Left lung (tissue), 10 donors: ENCODE results near the gene SLC22A1. TPM values are rescaled to one million over a fixed set of nuclear protein-coding genes. Genes with fewer than 3 reads are reported as not detected.

ENCODE experiments used
- ATAC-seq: fragments of 200-7000 bp; cut with Tn5 transposase; one replicate; pipeline ENCODE4 v1.9.1; 2020; ENCODE audit warnings: moderate library complexity
- DNase-seq, 4 donors: peaks; one replicate each; pipeline ENCODE4 v3.0.0-alpha.2; 2013 to 2020
- H3K27ac ChIP-seq, 2 donors: fragments of 200-600 bp; sonication (generic) in 1 of 2; one replicate each; pipeline versions ENCODE4 v1.5.0 to v1.8.0; 2020 to 2021
- H3K27me3 ChIP-seq, 2 donors: fragments of 200-600 bp; sonication (generic) in 1 of 2; one replicate each; pipeline versions ENCODE4 v1.5.0 to v1.8.0; 2020 to 2021
- H3K36me3 ChIP-seq, 2 donors: fragments of 200-600 bp; sonication (generic) in 1 of 2; one replicate each; pipeline versions ENCODE4 v1.5.0 to v1.8.0; 2020 to 2021
- H3K4me1 ChIP-seq, 2 donors: fragments of 200-600 bp; one replicate each; pipeline ENCODE4 v1.8.0; 2021
- H3K4me3 ChIP-seq, 2 donors: fragments of 200-600 bp; sonication (generic) in 1 of 2; one replicate each; pipeline versions ENCODE4 v1.5.0 to v1.8.0; 2020 to 2021; ENCODE audit warnings: mild to moderate bottlenecking in 1 of 2
- H3K9me3 ChIP-seq, 2 donors: fragments of 200-600 bp; sonication (generic) in 1 of 2; one replicate each; pipeline versions ENCODE4 v1.5.0 to v1.8.0; 2020 to 2021
- intact Hi-C, 2 donors: fragments of 100-400 bp; cut with DNase I; formaldehyde crosslinking; loops; one replicate each; pipeline versions ENCODE4 v1.11.2 to v1.14.2; 2022
- polyA plus RNA-seq, 6 donors: library from polyadenylated mRNA; unstranded; fragments of 120-200 nt; gene quantifications; one replicate each; pipeline ENCODE4 v1.2.1, GENCODE V29; 2013; ENCODE audit not compliant: insufficient read length in 6 of 6
- total RNA-seq, 2 donors: library from RNA; stranded (reverse); fragmentation: NEBNext Ultra II Directional; extraction: Animal tissue kit (Norgen Biotek cat#: 25700); gene quantifications; one replicate each; pipeline ENCODE4 v1.2.1, GENCODE V29; 2021
- TF ChIP-seq, protein P1 (sequence below), 2 donors: fragments of 200-600 bp; sonication (generic) in 1 of 2; IDR thresholded peaks; one replicate each; pipeline versions ENCODE4 v1.5.0 to v1.8.0; 2021; ENCODE audit warnings: antibody characterized with exemption in 2 of 2
- donor health status: DM: no; HTN: yes; CAD: no.
- donor health status: DM: no; HTN: no; CAD: no.

The SLC22A1 gene
- total and polyA plus RNA-seq, 8 donors: 0.24 to 2.7 (median 0.45) TPM

- Histone ChIP-seq H3K4me1 (no peaks in the 10 kb centered on the region), H3K27ac (no peak overlapping the region), H3K4me3 (no peak overlapping the region), H3K36me3 (no peaks in the 10 kb centered on the region), H3K27me3 (no peaks in the 10 kb centered on the region), H3K9me3 (no peaks in the 10 kb centered on the region)
- TF ChIP-seq, protein P1, sequence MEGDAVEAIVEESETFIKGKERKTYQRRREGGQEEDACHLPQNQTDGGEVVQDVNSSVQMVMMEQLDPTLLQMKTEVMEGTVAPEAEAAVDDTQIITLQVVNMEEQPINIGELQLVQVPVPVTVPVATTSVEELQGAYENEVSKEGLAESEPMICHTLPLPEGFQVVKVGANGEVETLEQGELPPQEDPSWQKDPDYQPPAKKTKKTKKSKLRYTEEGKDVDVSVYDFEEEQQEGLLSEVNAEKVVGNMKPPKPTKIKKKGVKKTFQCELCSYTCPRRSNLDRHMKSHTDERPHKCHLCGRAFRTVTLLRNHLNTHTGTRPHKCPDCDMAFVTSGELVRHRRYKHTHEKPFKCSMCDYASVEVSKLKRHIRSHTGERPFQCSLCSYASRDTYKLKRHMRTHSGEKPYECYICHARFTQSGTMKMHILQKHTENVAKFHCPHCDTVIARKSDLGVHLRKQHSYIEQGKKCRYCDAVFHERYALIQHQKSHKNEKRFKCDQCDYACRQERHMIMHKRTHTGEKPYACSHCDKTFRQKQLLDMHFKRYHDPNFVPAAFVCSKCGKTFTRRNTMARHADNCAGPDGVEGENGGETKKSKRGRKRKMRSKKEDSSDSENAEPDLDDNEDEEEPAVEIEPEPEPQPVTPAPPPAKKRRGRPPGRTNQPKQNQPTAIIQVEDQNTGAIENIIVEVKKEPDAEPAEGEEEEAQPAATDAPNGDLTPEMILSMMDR (IDR thresholded peaks at IDR 0.05): no peak
- no peak for DNase-seq
- intact Hi-C loops: loop anchor here in 1 of 2 donors (10.0 kb wide), 1 partner anchor 324 kb away; no protein-coding TSS in a partner anchor
- ATAC-seq: no peak
Measured at GRCh38 chr6:160130729-160131484, 9.3 kb downstream of the SLC22A1 start.

DNA sequence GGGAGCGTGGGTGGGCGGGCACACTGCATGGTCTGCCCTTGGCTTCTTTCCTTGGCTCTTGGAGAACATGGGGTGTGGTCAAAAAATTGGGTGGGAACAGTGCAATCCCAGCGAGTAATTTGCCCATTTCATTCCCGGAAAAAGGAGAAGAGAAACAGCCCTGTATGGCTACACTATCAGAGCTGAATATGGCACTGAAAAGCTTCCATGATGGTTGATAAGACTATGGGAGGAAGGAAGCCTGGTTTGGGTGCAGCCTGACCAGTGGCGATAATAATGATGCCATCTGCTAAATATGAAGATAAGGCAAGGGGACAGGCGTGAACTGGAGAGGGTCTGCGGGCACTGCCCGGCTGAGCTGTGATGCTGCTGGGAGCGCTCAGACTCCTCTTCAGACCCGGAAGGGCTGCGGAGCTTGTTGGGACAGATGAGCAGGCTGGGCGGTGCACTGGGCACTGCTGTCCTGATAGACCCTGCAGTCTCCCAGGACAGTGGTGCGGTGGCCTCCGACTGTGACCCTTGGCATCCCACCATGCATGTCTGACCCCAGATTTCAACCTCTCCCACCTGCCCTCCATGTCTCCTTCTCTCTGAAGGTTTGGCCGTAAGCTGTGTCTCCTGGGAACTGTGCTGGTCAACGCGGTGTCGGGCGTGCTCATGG is 10.2 kb downstream of the SLC22A1 start:
- no peak overlapping the region for H3K4me3 ChIP-seq
- TF ChIP-seq, protein P1 (IDR thresholded peaks at IDR 0.05): no peak
- no peaks in the 10 kb centered on the region for H3K4me1 ChIP-seq
- H3K36me3 ChIP-seq: no peaks in the 10 kb centered on the region
- no peaks in the 10 kb centered on the region for H3K27me3 ChIP-seq
- no peaks in the 10 kb centered on the region for H3K9me3 ChIP-seq
- H3K27ac ChIP-seq: no peak overlapping the region
- ATAC-seq: no peak
- intact Hi-C loops: loop anchor here in 1 of 2 donors (10.0 kb wide), 1 partner anchor 323 kb away; no protein-coding TSS in a partner anchor
- no peak for DNase-seq

DNA sequence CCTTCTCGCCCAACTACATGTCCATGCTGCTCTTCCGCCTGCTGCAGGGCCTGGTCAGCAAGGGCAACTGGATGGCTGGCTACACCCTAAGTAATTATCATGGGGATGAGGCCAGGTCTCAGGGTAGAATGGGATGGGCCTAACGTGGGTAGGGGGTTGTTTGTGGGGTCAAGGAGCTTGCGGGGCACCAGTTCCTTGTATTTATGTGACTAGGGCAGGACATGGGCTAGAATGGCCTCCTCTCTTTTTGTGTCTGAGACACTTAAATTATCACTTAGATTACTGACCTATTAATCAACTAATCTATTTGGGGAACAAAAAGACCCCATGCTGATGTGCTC is 10.7 kb downstream of the SLC22A1 start:
- no peak overlapping the region for H3K4me3 ChIP-seq
- no peak for DNase-seq
- H3K27ac ChIP-seq: no peak overlapping the region
- no peaks in the 10 kb centered on the region for H3K9me3 ChIP-seq
- H3K4me1 ChIP-seq: no peaks in the 10 kb centered on the region
- no peaks in the 10 kb centered on the region for H3K36me3 ChIP-seq
- intact Hi-C loops: loop anchor here in 1 of 2 donors (10.0 kb wide), 1 partner anchor 323 kb away; no protein-coding TSS in a partner anchor
- H3K27me3 ChIP-seq: no peaks in the 10 kb centered on the region
- ATAC-seq: no peak
- TF ChIP-seq, protein P1 (IDR thresholded peaks at IDR 0.05): no peak

- no peaks in the 10 kb centered on the region for H3K4me1 ChIP-seq
- H3K9me3 ChIP-seq: no peaks in the 10 kb centered on the region
- ATAC-seq (peak; percentile 17), DNase-seq (no peak)
- no peaks in the 10 kb centered on the region for H3K36me3 ChIP-seq
- H3K27ac ChIP-seq: no peak overlapping the region
- intact Hi-C loops: loop anchor here in 1 of 2 donors (10.0 kb wide), 1 partner anchor 322 kb away; no protein-coding TSS in a partner anchor
- TF ChIP-seq, protein P1 (IDR thresholded peaks at IDR 0.05): no peak
- no peaks in the 10 kb centered on the region for H3K27me3 ChIP-seq
- H3K4me3 ChIP-seq: no peak overlapping the region
Measured at GRCh38 chr6:160132776-160133338, 11.2 kb downstream of the SLC22A1 start.
